ENCODE data around the gene NFAT5. TPM values are rescaled to one million over a fixed set of nuclear protein-coding genes. Genes with fewer than 3 reads are reported as not detected.

The NFAT5 gene
- total and polyA plus RNA-seq, 2 donors from 2014 or later, result 1.9 to 83.7 TPM

DNA sequence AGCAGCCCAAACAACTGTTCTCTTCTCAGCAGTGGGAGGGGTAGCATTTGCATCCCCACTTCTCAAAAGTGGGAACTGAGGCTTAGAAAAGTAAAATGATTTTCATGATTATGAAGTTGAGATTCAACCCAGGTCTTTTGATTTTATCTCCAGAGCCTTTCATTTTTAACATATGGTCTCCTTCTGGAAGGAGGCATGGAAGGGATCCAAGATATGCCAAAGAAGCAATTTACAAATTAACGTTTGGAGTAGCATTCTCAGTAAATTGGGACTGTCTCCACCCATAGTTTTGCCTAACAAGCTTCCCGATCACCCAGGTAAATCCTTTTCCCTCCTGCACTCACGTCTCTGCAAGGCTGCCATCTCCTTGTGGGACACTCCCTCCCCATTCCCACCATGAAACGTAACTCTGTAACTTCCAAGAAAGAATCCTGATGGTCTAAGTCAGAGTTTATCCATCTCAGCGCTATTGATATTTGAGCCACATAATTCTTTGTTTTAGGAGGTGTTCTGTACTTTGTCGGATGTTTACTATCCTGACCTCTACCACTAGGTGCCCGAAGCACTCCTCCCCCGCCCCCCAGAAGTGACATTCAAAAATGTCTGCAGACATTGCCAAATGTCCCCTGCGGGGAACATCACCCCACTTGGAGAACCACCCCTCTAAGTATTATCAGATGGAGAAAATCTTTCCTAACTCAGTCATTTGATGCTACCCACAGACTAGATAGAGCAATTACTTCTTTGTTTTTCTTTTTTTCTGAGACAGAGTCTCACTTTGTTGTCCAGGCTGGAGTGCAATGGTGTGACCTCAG is 32.9 kb upstream of the NFAT5 start:
- no peak for DNase-seq
- intact Hi-C loops (cut with DNase I), result no loop called here

DNA sequence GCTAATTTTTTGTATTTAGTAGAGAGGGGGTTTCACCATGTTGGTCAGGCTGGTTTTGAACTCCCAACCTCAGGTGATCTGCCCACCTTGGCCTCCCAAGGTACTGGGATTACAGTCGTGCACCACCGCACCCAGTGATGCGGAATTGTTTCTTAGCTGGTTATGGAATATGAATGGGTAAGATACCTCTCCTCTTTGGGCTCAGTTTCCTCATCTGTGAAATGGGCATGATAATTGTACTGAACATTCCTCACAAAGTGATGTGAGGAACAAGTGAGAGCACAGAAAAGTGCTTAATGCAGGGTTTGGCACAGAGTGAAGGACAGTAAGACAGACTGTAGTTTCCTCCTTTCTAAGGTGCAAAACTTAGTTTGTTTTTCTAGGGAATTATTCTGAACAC is 31.0 kb upstream of the NFAT5 start:
- Histone ChIP-seq H3K9ac (ENCODE audit: low read length in 3 of 3) (no peak overlapping the region), H3K4me1 (ENCODE audit: control insufficient read depth in 2 of 3, insufficient read depth in 2 of 3, low read depth in 1 of 3, low read length in 3 of 3) (peaks cover 0 to under 1% (median 0%) of the 10 kb centered on the region in 3 donors), H3K27ac (ENCODE audit: low read depth in 2 of 2, low read length in 2 of 2) (no peak overlapping the region), H3K9me3 (ENCODE audit: control insufficient read depth in 2 of 3, insufficient read depth in 1 of 3, low read length in 3 of 3) (no peaks in the 10 kb centered on the region), H3K27me3 (ENCODE audit: control insufficient read depth, insufficient read depth, low read length) (no peaks in the 10 kb centered on the region), H3K36me3 (ENCODE audit: control insufficient read depth in 2 of 3, insufficient read depth in 3 of 3, low read length in 3 of 3) (no peaks in the 10 kb centered on the region), H3K4me3 (ENCODE audit: low read length in 3 of 3) (no peak overlapping the region)
- no peak for FAIRE-seq
- no peak for DNase-seq
- intact Hi-C loops (cut with DNase I), result no loop called here
- TF ChIP-seq, protein P1, sequence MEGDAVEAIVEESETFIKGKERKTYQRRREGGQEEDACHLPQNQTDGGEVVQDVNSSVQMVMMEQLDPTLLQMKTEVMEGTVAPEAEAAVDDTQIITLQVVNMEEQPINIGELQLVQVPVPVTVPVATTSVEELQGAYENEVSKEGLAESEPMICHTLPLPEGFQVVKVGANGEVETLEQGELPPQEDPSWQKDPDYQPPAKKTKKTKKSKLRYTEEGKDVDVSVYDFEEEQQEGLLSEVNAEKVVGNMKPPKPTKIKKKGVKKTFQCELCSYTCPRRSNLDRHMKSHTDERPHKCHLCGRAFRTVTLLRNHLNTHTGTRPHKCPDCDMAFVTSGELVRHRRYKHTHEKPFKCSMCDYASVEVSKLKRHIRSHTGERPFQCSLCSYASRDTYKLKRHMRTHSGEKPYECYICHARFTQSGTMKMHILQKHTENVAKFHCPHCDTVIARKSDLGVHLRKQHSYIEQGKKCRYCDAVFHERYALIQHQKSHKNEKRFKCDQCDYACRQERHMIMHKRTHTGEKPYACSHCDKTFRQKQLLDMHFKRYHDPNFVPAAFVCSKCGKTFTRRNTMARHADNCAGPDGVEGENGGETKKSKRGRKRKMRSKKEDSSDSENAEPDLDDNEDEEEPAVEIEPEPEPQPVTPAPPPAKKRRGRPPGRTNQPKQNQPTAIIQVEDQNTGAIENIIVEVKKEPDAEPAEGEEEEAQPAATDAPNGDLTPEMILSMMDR (IDR thresholded peaks at IDR 0.05; ENCODE audit: borderline replicate concordance, extremely low read depth, insufficient read depth), result no peak

More for the DNA sequence above, 32.9 kb upstream of the NFAT5 start:
- H3K36me3 ChIP-seq (ENCODE audit: control insufficient read depth in 2 of 3, insufficient read depth in 3 of 3, low read length in 3 of 3), result no peaks in the 10 kb centered on the region
- H3K4me3 ChIP-seq (ENCODE audit: low read length in 3 of 3), result no peak overlapping the region
- TF ChIP-seq, protein P1 (IDR thresholded peaks at IDR 0.05; ENCODE audit: borderline replicate concordance, extremely low read depth, insufficient read depth), result no peak
- H3K9me3 ChIP-seq (ENCODE audit: control insufficient read depth in 2 of 3, insufficient read depth in 1 of 3, low read length in 3 of 3), result no peaks in the 10 kb centered on the region
- FAIRE-seq, result no peak
- peaks cover 0 to 4% (median 0%) of the 10 kb centered on the region in 3 donors for H3K4me1 ChIP-seq (ENCODE audit: control insufficient read depth in 2 of 3, insufficient read depth in 2 of 3, low read depth in 1 of 3, low read length in 3 of 3)
- no peak overlapping the region for H3K27ac ChIP-seq (ENCODE audit: low read depth in 2 of 2, low read length in 2 of 2)
- H3K9ac ChIP-seq (ENCODE audit: low read length in 3 of 3), result no peak overlapping the region
- no peaks in the 10 kb centered on the region for H3K27me3 ChIP-seq (ENCODE audit: control insufficient read depth, insufficient read depth, low read length)

DNA sequence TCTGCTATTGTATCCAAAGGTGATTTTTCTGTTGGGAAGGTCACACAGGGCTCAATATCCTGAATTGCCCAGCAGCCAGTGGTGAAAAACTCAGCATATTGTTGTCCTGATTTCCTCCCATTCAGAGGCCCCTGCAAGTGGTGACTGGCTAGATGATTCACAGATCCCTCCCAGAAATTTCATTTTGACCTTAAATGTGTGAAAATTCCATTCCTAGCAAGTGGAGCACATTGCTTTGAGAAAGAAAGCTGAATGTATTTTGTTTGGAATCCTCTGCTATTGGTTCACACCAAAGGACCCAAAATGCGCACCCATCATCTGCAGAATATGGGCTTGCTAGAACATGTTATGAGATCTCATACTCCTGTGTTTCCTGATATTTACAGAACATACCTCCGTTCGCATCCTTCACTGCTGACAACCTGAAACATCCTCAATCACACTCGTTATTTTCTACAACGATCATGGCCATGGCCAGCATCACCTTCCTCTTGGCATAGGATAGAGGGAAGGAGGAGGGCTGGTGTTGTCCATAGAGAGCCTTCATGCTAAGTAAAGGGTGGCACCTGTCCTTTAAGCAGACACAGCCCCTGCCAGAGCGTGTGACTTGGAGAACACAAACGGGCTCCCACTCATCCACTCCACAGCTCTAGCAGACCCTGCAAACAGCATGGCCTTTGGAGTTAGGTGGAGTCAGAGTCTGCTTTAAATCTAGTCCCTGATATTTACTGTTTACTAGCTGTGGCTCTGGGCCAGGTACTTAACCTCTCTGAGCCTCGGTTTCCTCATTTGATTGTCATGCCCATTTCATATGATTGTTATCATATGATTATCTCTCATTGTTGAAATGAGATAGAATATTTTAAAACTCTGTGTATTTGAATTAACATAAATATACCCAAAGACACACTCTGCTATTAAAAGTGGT is 30.4 kb upstream of the NFAT5 start:
- Histone ChIP-seq H3K4me3 (ENCODE audit: low read length in 3 of 3) (no peak overlapping the region), H3K9ac (ENCODE audit: low read length in 3 of 3) (no peak overlapping the region), H3K4me1 (ENCODE audit: control insufficient read depth in 2 of 3, insufficient read depth in 2 of 3, low read depth in 1 of 3, low read length in 3 of 3) (no peaks in the 10 kb centered on the region), H3K27me3 (ENCODE audit: control insufficient read depth, insufficient read depth, low read length) (no peaks in the 10 kb centered on the region), H3K27ac (ENCODE audit: low read depth in 2 of 2, low read length in 2 of 2) (no peak overlapping the region), H3K36me3 (ENCODE audit: control insufficient read depth in 2 of 3, insufficient read depth in 3 of 3, low read length in 3 of 3) (no peaks in the 10 kb centered on the region), H3K9me3 (ENCODE audit: control insufficient read depth in 2 of 3, insufficient read depth in 1 of 3, low read length in 3 of 3) (no peaks in the 10 kb centered on the region)
- intact Hi-C loops (cut with DNase I), result no loop called here
- DNase-seq (no peak), FAIRE-seq (no peak)
- TF ChIP-seq, protein P1 (IDR thresholded peaks at IDR 0.05; ENCODE audit: borderline replicate concordance, extremely low read depth, insufficient read depth), result no peak

All from kidney (tissue), 14 donors.